Measurements from ENCODE around the gene RANBP17. TPM values are rescaled to one million over a fixed set of nuclear protein-coding genes. Genes with fewer than 3 reads are reported as not detected.
"Not testable (repeated sequence)": the region's sequence is repeated elsewhere in the genome, so short reads cannot be mapped to it uniquely, and the experiment has no call there.

RANBP17 gene
- total and polyA plus RNA-seq, 2 donors (not counting 1 experiment from before 2014, with no cell fraction given), result not detected

- no peak for TF ChIP-seq CTCF (IDR thresholded peaks at IDR 0.05)
- TF ChIP-seq EZH2 (IDR thresholded peaks at IDR 0.05; ENCODE audit: borderline replicate concordance, insufficient read depth, low read depth, low read length, poor library complexity, severe bottlenecking), result no peak
- Mint-ChIP-seq H3K4me1 (no peaks in the 10 kb centered on the region), H3K4me3 (no peak overlapping the region), H3K27me3 (no peaks in the 10 kb centered on the region), H3K27ac (no peak overlapping the region), H3K9me3 (ENCODE audit: insufficient read depth) (no peaks in the 10 kb centered on the region)
- Histone ChIP-seq H3K4me2 (replicated peaks; ENCODE audit: low read depth, low read length, poor library complexity, severe bottlenecking) (no peak overlapping the region), H3K27ac (ENCODE audit: low read length in 2 of 2) (no peak overlapping the region), H4K20me1 (ENCODE audit: control insufficient read depth, insufficient read depth, low read length, poor library complexity, severe bottlenecking) (no peaks in the 10 kb centered on the region), H3K79me2 (ENCODE audit: control insufficient read depth, insufficient read depth, low read length) (no peaks in the 10 kb centered on the region), H3K4me3 (ENCODE audit: control extremely low read depth in 1 of 5, extremely low read depth in 1 of 5, insufficient read depth in 1 of 5, low read depth in 2 of 5, low read length in 4 of 5) (no peak overlapping the region), H3K9me3 (ENCODE audit: control extremely low read depth in 1 of 3, control insufficient read depth in 2 of 3, insufficient read depth in 1 of 3, low read length in 2 of 3) (no peaks in the 10 kb centered on the region), H3K36me3 (replicated peaks in 1 of 2; ENCODE audit: control extremely low read depth in 1 of 2, control insufficient read depth in 1 of 2, extremely low read depth in 1 of 2, insufficient read depth in 2 of 2, low read length in 1 of 2) (no peaks in the 10 kb centered on the region), H3K9ac (ENCODE audit: low read length) (no peak overlapping the region), H3K27me3 (replicated peaks in 1 of 4; ENCODE audit: control extremely low read depth in 1 of 4, control insufficient read depth in 3 of 4, insufficient read depth in 4 of 4, low read length in 3 of 4) (no peaks in the 10 kb centered on the region), H3K4me1 (ENCODE audit: control insufficient read depth in 2 of 2, insufficient read depth in 2 of 2, low read length in 2 of 2) (no peaks in the 10 kb centered on the region), H2AFZ (ENCODE audit: insufficient read depth, low read depth, low read length, poor library complexity, severe bottlenecking) (no peak overlapping the region)
- WGBS (ENCODE audit: insufficient coverage), result no CpG with 5 or more reads among the region's 2 CpGs
- POLR2A ChIA-PET, result no interaction called here
- intact Hi-C loops (cut with micrococcal nuclease), result no loop called here
- CTCF ChIA-PET, result no interaction called here
- ATAC-seq (ENCODE audit: low read depth) (no peak), DNase-seq (no peak)
Observed at GRCh38 chr5:171031977-171032376, 170.2 kb downstream of the RANBP17 start.

DNA sequence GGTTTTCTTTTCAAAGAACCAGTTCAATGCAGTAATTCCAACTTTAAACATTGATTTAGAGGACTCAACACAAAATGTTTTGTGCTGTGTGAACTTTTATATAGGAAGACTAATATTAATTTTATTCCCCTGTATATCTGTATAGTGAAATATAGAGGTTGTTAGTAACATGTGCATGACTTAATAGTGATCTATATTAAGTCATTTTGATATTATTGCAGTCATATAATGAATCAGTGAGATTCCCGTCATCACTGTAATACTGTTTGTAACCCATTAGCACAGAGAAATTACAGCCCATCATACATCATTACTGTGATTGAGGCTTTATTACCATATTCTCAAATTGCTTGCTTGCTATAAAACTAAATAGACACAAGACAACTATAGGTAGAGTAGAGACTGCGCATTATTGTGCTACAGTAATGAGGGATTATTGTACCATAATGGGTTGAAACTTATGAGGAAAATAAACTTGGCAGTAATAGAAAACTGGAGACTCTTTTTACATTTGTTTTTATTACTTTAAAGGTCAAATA is 170.7 kb downstream of the RANBP17 start:
- WGBS (ENCODE audit: insufficient coverage), result no CpG with 5 or more reads among the region's 2 CpGs
- ChIA-PET CTCF (no interaction called here), POLR2A (no interaction called here)
- no peak for ATAC-seq (ENCODE audit: low read depth)
- Histone ChIP-seq H3K79me2 (ENCODE audit: control insufficient read depth, insufficient read depth, low read length) (no peaks in the 10 kb centered on the region), H3K9ac (ENCODE audit: low read length) (no peak overlapping the region), H3K27ac (ENCODE audit: low read length in 2 of 2) (no peak overlapping the region), H3K4me2 (replicated peaks; ENCODE audit: low read depth, low read length, poor library complexity, severe bottlenecking) (no peak overlapping the region), H3K9me3 (ENCODE audit: control extremely low read depth in 1 of 3, control insufficient read depth in 2 of 3, insufficient read depth in 1 of 3, low read length in 2 of 3) (no peaks in the 10 kb centered on the region), H3K36me3 (replicated peaks in 1 of 2; ENCODE audit: control extremely low read depth in 1 of 2, control insufficient read depth in 1 of 2, extremely low read depth in 1 of 2, insufficient read depth in 2 of 2, low read length in 1 of 2) (no peaks in the 10 kb centered on the region), H3K27me3 (replicated peaks in 1 of 4; ENCODE audit: control extremely low read depth in 1 of 4, control insufficient read depth in 3 of 4, insufficient read depth in 4 of 4, low read length in 3 of 4) (no peaks in the 10 kb centered on the region), H3K4me1 (ENCODE audit: control insufficient read depth in 2 of 2, insufficient read depth in 2 of 2, low read length in 2 of 2) (no peaks in the 10 kb centered on the region), H2AFZ (ENCODE audit: insufficient read depth, low read depth, low read length, poor library complexity, severe bottlenecking) (no peak overlapping the region), H4K20me1 (ENCODE audit: control insufficient read depth, insufficient read depth, low read length, poor library complexity, severe bottlenecking) (no peaks in the 10 kb centered on the region), H3K4me3 (ENCODE audit: control extremely low read depth in 1 of 5, extremely low read depth in 1 of 5, insufficient read depth in 1 of 5, low read depth in 2 of 5, low read length in 4 of 5) (no peak overlapping the region)
- TF ChIP-seq EZH2 (IDR thresholded peaks at IDR 0.05; ENCODE audit: borderline replicate concordance, insufficient read depth, low read depth, low read length, poor library complexity, severe bottlenecking) (no peak), CTCF (IDR thresholded peaks at IDR 0.05) (no peak)
- H3K27me3 Mint-ChIP-seq, result no peaks in the 10 kb centered on the region
- H3K4me3 Mint-ChIP-seq, result no peak overlapping the region
- intact Hi-C loops (cut with micrococcal nuclease), result no loop called here
- H3K9me3 Mint-ChIP-seq (ENCODE audit: insufficient read depth), result no peaks in the 10 kb centered on the region
- no peak overlapping the region for H3K27ac Mint-ChIP-seq
- no peaks in the 10 kb centered on the region for H3K4me1 Mint-ChIP-seq
- no peak for DNase-seq

DNA sequence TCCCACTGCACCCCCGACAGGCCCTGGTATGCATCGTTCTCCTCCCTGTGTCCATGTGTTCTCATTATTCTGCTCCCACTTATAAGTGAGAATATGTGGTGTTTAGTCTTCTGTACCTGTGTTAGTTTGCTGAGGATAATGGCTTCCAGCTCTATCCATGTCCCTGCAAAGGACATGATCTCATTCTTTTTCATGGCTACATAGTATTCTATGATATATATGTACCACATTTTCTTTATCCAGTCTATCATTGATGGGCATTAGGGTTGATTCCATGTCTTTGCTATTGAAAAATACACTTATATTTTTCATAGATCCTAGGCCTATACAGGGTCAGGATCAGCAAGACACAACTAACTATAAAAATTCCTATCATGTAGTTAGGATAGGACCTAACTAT is 180.1 kb downstream of the RANBP17 start:
- H3K4me3 ChIP-seq (ENCODE audit: control extremely low read depth in 1 of 5, extremely low read depth in 1 of 5, insufficient read depth in 1 of 5, low read depth in 2 of 5, low read length in 4 of 5); H3K27ac ChIP-seq (ENCODE audit: low read length in 2 of 2); POLR2A ChIA-PET; H3K27me3 Mint-ChIP-seq; ATAC-seq (ENCODE audit: low read depth); H3K36me3 ChIP-seq (replicated peaks in 1 of 2; ENCODE audit: control extremely low read depth in 1 of 2, control insufficient read depth in 1 of 2, extremely low read depth in 1 of 2, insufficient read depth in 2 of 2, low read length in 1 of 2); H3K4me1 ChIP-seq (ENCODE audit: control insufficient read depth in 2 of 2, insufficient read depth in 2 of 2, low read length in 2 of 2); H3K9ac ChIP-seq (ENCODE audit: low read length); H3K9me3 Mint-ChIP-seq (ENCODE audit: insufficient read depth); CTCF ChIA-PET; H3K4me1 Mint-ChIP-seq; DNase-seq; H3K4me3 Mint-ChIP-seq; intact Hi-C loops (cut with micrococcal nuclease); H3K27ac Mint-ChIP-seq; H3K4me2 ChIP-seq (replicated peaks; ENCODE audit: low read depth, low read length, poor library complexity, severe bottlenecking); H3K79me2 ChIP-seq (ENCODE audit: control insufficient read depth, insufficient read depth, low read length); H3K27me3 ChIP-seq (replicated peaks in 1 of 4; ENCODE audit: control extremely low read depth in 1 of 4, control insufficient read depth in 3 of 4, insufficient read depth in 4 of 4, low read length in 3 of 4); H3K9me3 ChIP-seq (ENCODE audit: control extremely low read depth in 1 of 3, control insufficient read depth in 2 of 3, insufficient read depth in 1 of 3, low read length in 2 of 3); H2AFZ ChIP-seq (ENCODE audit: insufficient read depth, low read depth, low read length, poor library complexity, severe bottlenecking); H4K20me1 ChIP-seq (ENCODE audit: control insufficient read depth, insufficient read depth, low read length, poor library complexity, severe bottlenecking): not testable (repeated sequence)
- no CpG with 5 or more reads among the region's 2 CpGs for WGBS (ENCODE audit: insufficient coverage)
